H1 (cell line): ENCODE measurements around the gene NCAPD2. TPM values are rescaled to one million over a fixed set of nuclear protein-coding genes. Genes with fewer than 3 reads are reported as not detected.

Source experiments
- CTCF ChIA-PET: fragments of 300-600 bp; sonication (Branson Sonifier 250); formaldehyde crosslinking; loops from one replicate; lab custom pipeline; 2021; ENCODE audit not compliant: partially characterized antibody; lab: Charles Lee
- POLR2A ChIA-PET: fragments of 300-600 bp; sonication (Branson Sonifier 250); formaldehyde crosslinking; loops from one replicate; lab custom pipeline; 2021; ENCODE audit warnings: inconsistent platforms; ENCODE audit not compliant: partially characterized antibody; lab: Charles Lee
- DNase-seq, 2 experiments: peaks; one replicate each; pipeline versions ENCODE4 v3.0.0 to v3.0.0-alpha.2; 2010 to 2022; ENCODE audit warnings: low spot score in 2 of 2, low read depth in 1 of 2, mixed read lengths in 1 of 2
- FAIRE-seq: peaks from 2 replicates; lab custom pipeline; 2011; peaks lifted over from hg19 to GRCh38; lab: Jason Lieb, UNC
- H2AFZ ChIP-seq: 2 replicates; pipeline ENCODE4 v1.8.1; 2012; ENCODE audit warnings: low read length, inconsistent platforms
- H2AK5ac ChIP-seq: 2 replicates; pipeline ENCODE4 v1.6.1; 2013; ENCODE audit warnings: low read depth, low read length
- H2BK120ac ChIP-seq: replicated peaks from 2 replicates; pipeline ENCODE3; 2013; ENCODE audit warnings: low read depth, low read length, inconsistent platforms
- H2BK12ac ChIP-seq: 2 replicates; pipeline ENCODE4 v1.6.1; 2013; ENCODE audit warnings: low read depth, low read length
- H2BK15ac ChIP-seq: 2 replicates; pipeline ENCODE4 v1.6.1; 2013; ENCODE audit warnings: low read length
- H2BK20ac ChIP-seq: 2 replicates; pipeline ENCODE4 v1.6.1; 2013; ENCODE audit warnings: low read length
- H2BK5ac ChIP-seq: 2 replicates; pipeline ENCODE4 v1.6.1; 2013; ENCODE audit warnings: low read depth, low read length
- H3K14ac ChIP-seq: 2 replicates; pipeline ENCODE4 v1.6.1; 2013; ENCODE audit warnings: inconsistent platforms; ENCODE audit not compliant: insufficient read length
- H3K18ac ChIP-seq: 2 replicates; pipeline ENCODE4 v1.6.1; 2013; ENCODE audit warnings: low read length; ENCODE audit errors: extremely low read depth
- H3K23ac ChIP-seq: 2 replicates; pipeline ENCODE4 v1.6.1; 2013; ENCODE audit warnings: inconsistent platforms; ENCODE audit not compliant: insufficient read length
- H3K23me2 ChIP-seq: 2 replicates; pipeline ENCODE4 v1.6.1; 2013; ENCODE audit warnings: low read depth, low read length
- H3K27ac ChIP-seq: 2 replicates; pipeline ENCODE4 v1.6.1; 2011; ENCODE audit warnings: low read depth, low read length, inconsistent platforms
- H3K27me3 ChIP-seq, 4 experiments: replicated peaks in 1 of 4; 1 replicate in 1 of 4; 2 replicates in 3 of 4; pipeline versions ENCODE4 v1.6.1 to v1.8.1; 2011 to 2013; ENCODE audit warnings: low read length in 3 of 4, mild to moderate bottlenecking in 3 of 4, inconsistent platforms in 2 of 4, mixed read lengths in 2 of 4, moderate library complexity in 1 of 4; ENCODE audit not compliant: control insufficient read depth in 3 of 4, insufficient read depth in 3 of 4; ENCODE audit errors: extremely low read depth in 1 of 4
- H3K36me3 ChIP-seq, 4 experiments: 2 replicates each; pipeline versions ENCODE4 v1.6.1 to v1.8.1; 2011 to 2013; ENCODE audit warnings: mild to moderate bottlenecking in 4 of 4, low read length in 3 of 4, moderate library complexity in 2 of 4, control low read depth in 1 of 4, inconsistent platforms in 1 of 4; ENCODE audit not compliant: insufficient read depth in 4 of 4, control insufficient read depth in 2 of 4
- H3K4ac ChIP-seq: replicated peaks from 2 replicates; pipeline ENCODE3; 2013; ENCODE audit warnings: low read length, low read depth, mixed read lengths, inconsistent platforms; ENCODE audit not compliant: insufficient read length
- H3K4me1 ChIP-seq, 4 experiments: replicated peaks in 1 of 4; 1 replicate in 1 of 4; 2 replicates in 3 of 4; pipeline versions ENCODE4 v1.6.1 to v1.8.1; 2011 to 2013; ENCODE audit warnings: low read length in 3 of 4, inconsistent platforms in 2 of 4, mixed read lengths in 1 of 4; ENCODE audit not compliant: insufficient read depth in 4 of 4, control insufficient read depth in 3 of 4
- H3K4me2 ChIP-seq, 2 experiments: 2 replicates each; pipeline versions ENCODE4 v1.6.1 to v1.8.1; 2011 to 2013; ENCODE audit warnings: low read depth in 2 of 2, low read length in 2 of 2, control low read depth in 1 of 2, inconsistent platforms in 1 of 2, mild to moderate bottlenecking in 1 of 2; ENCODE audit not compliant: insufficient read depth in 1 of 2
- H3K4me3 ChIP-seq, 4 experiments: fragments of 200-600, 300-600 bp in 1 of 4; sonication (generic), shearing (Covaris generic), sonication (Bioruptor Twin) in 1 of 4; 2 replicates each; pipeline versions ENCODE4 v1.5.1 to v1.8.1; 2011 to 2016; ENCODE audit warnings: low read length in 4 of 4, low read depth in 3 of 4, control low read depth in 2 of 4, inconsistent platforms in 2 of 4, mild to moderate bottlenecking in 2 of 4, mixed read lengths in 1 of 4, moderate library complexity in 1 of 4; ENCODE audit not compliant: insufficient read depth in 2 of 4; ENCODE audit errors: extremely low read depth in 1 of 4
- H3K56ac ChIP-seq: replicated peaks from 2 replicates; pipeline ENCODE3; 2013; ENCODE audit warnings: low read depth, mild to moderate bottlenecking, mixed read lengths, low read length, inconsistent platforms; ENCODE audit not compliant: insufficient read length
- H3K79me1 ChIP-seq: 2 replicates; pipeline ENCODE4 v1.6.1; 2013; ENCODE audit warnings: low read depth, low read length, control low read depth
- H3K79me2 ChIP-seq, 2 experiments: 2 replicates each; pipeline versions ENCODE4 v1.6.1 to v1.8.1; 2012 to 2013; ENCODE audit warnings: low read length in 2 of 2, mild to moderate bottlenecking in 2 of 2, inconsistent platforms in 1 of 2; ENCODE audit not compliant: insufficient read depth in 2 of 2, control insufficient read depth in 1 of 2
- H3K9ac ChIP-seq, 4 experiments: replicated peaks in 1 of 4; 1 replicate in 1 of 4; 2 replicates in 3 of 4; pipeline versions ENCODE4 v1.6.1 to v1.8.1; 2011 to 2013; ENCODE audit warnings: low read depth in 3 of 4, low read length in 3 of 4, control low read depth in 2 of 4, mild to moderate bottlenecking in 2 of 4, moderate library complexity in 2 of 4, inconsistent platforms in 1 of 4; ENCODE audit errors: extremely low read depth in 1 of 4
- H3K9me3 ChIP-seq, 2 experiments: 2 replicates each; pipeline versions ENCODE4 v1.6.1 to v1.8.1; 2012 to 2013; ENCODE audit warnings: mild to moderate bottlenecking in 2 of 2, moderate library complexity in 2 of 2, control low read depth in 1 of 2, inconsistent platforms in 1 of 2, low read depth in 1 of 2, low read length in 1 of 2, mixed read lengths in 1 of 2; ENCODE audit not compliant: insufficient read depth in 2 of 2
- H4K20me1 ChIP-seq, 2 experiments: replicated peaks in 1 of 2; 2 replicates each; pipeline versions ENCODE3 to v1.8.1; 2011 to 2013; ENCODE audit warnings: inconsistent platforms in 2 of 2, low read length in 2 of 2, mild to moderate bottlenecking in 1 of 2; ENCODE audit not compliant: insufficient read depth in 2 of 2, control insufficient read depth in 1 of 2
- H4K5ac ChIP-seq: 2 replicates; pipeline ENCODE4 v1.6.1; 2013; ENCODE audit warnings: low read length, low read depth, mixed read lengths, inconsistent platforms; ENCODE audit not compliant: insufficient read length
- H4K8ac ChIP-seq: 2 replicates; pipeline ENCODE4 v1.8.0; 2013; ENCODE audit warnings: mild to moderate bottlenecking, moderate library complexity, low read length, inconsistent platforms; ENCODE audit not compliant: insufficient read depth; ENCODE audit errors: extremely low read depth
- H4K91ac ChIP-seq: replicated peaks from 2 replicates; pipeline ENCODE3; 2013; ENCODE audit warnings: low read length, mixed read lengths, inconsistent platforms; ENCODE audit not compliant: insufficient read length
- ASH2L ChIP-seq: fragments of 200-600, 300-600 bp; sonication (generic); IDR thresholded peaks from one replicate; pipeline ENCODE4 v1.7.1; 2017; ENCODE audit warnings: low read length
- EP300 ChIP-seq, 2 experiments: IDR thresholded peaks; 1 replicate in 1 of 2; 2 replicates in 1 of 2; pipeline ENCODE4 v1.6.1; 2011 to 2012; ENCODE audit warnings: low read depth in 2 of 2, low read length in 2 of 2, mild to moderate bottlenecking in 2 of 2, borderline replicate concordance in 1 of 2, inconsistent platforms in 1 of 2, moderate library complexity in 1 of 2
- KDM1A ChIP-seq: fragments of 200-600, 300-600 bp; sonication (generic); IDR thresholded peaks from 2 replicates; pipeline ENCODE4 v1.7.1; 2016; ENCODE audit warnings: mild to moderate bottlenecking, low read length, borderline replicate concordance
- KDM5A ChIP-seq: fragments of 200-600 bp; IDR thresholded peaks from 2 replicates; pipeline ENCODE4 v1.7.1; 2012; ENCODE audit warnings: mild to moderate bottlenecking, low read length, inconsistent platforms, mixed read lengths
- SIX5 ChIP-seq: IDR thresholded peaks from 2 replicates; pipeline ENCODE4 v1.6.1; 2011; ENCODE audit warnings: mild to moderate bottlenecking, low read depth, low read length
- SP2 ChIP-seq: IDR thresholded peaks from 2 replicates; pipeline ENCODE4 v1.6.1; 2012; ENCODE audit warnings: mild to moderate bottlenecking, low read length, inconsistent platforms
- SRF ChIP-seq: IDR thresholded peaks from 2 replicates; pipeline ENCODE4 v1.6.1; 2011; ENCODE audit warnings: mild to moderate bottlenecking, low read depth, low read length, moderate library complexity
- TBP ChIP-seq: IDR thresholded peaks from 2 replicates; pipeline ENCODE4 v1.6.1; 2011; ENCODE audit warnings: low read depth, low read length, improper control_type of control experiment
- TEAD4 ChIP-seq: IDR thresholded peaks from 2 replicates; pipeline ENCODE4 v1.6.1; 2012; ENCODE audit warnings: low read depth, low read length, inconsistent platforms, mixed read lengths
- WGBS, 2 experiments: shearing (Covaris generic) in 1 of 2; methylation state at CpG; one replicate each; pipeline versions ENCODE4 v1.1.6 to v1.1.7; 2013 to 2015; ENCODE audit warnings: low lambda C conversion rate in 2 of 2, mixed read lengths in 2 of 2, inconsistent platforms in 1 of 2, low coverage in 1 of 2, missing lambda C conversion rate in 1 of 2; ENCODE audit not compliant: insufficient replicate concordance in 2 of 2, insufficient coverage in 1 of 2, insufficient read length in 1 of 2; ENCODE audit errors: extremely low coverage in 1 of 2, missing lambda C conversion rate in 1 of 2; 5-methylcytosine and 5-hydroxymethylcytosine counted together
- polyA plus RNA-seq, 7 experiments: library from polyadenylated mRNA; depleted of rRNA in 3 of 7; stranded (reverse) in 5 of 7; unstranded in 2 of 7; fragments of >200 nt in 5 of 7; fragments of 200-250 nt in 2 of 7; gene quantifications; 1 replicate in 5 of 7; 2 replicates in 1 of 7; 4 replicates in 1 of 7; pipeline versions ENCODE4 v1.2.1 to v1.2.3, GENCODE V29; 2011 to 2013; ENCODE audit warnings: missing spikeins in 2 of 7, mixed read lengths in 2 of 7
- total RNA-seq: library from RNA; stranded (reverse); fragmentation: NEBNext Ultra II Directional; extraction: Animal tissue kit (Norgen Biotek cat#: 25700); gene quantifications from 2 replicates; pipeline ENCODE4 v1.2.1, GENCODE V29; 2021
- TF ChIP-seq, protein P1 (sequence below): IDR thresholded peaks from 2 replicates; pipeline ENCODE4 v1.6.1; 2012; ENCODE audit warnings: inconsistent platforms

The NCAPD2 gene
- total and polyA plus RNA-seq, 2 of the 8 experiments (the other 6 are each of a cell fraction or from before 2014, with no cell fraction given) = 55.8 to 132 TPM

DNA sequence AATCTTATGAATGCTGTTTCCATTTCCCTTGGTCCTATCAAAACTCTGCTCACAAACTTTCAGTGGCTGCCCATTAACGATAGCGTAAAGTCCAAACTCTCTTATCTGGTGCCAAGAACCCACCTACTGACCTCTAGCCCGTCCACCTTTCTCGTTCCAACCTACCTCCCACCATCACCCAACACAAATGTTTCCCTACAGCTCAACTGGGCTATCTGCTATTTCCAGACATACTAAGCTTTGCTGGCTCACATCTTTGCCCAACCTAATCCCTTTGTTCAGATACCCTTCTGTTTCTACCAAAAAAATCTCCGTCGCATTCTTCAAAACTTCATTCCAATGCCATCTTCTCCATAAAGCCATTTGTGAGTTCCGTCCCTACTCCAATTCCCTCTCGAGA is 81.7 kb downstream of the NCAPD2 start:
- H3K23me2 ChIP-seq = peaks cover 2% of the 10 kb centered on the region; the same call in 1 of the 2 replicates
- WGBS, 2 experiments = 93 to 100% methylated on average over 3 to 8 of the region's 8 CpGs
- H3K79me1 ChIP-seq = no peaks in the 10 kb centered on the region; the same call in 1 of the 2 replicates
- H2BK120ac ChIP-seq = no peak overlapping the region
- H3K9me3 ChIP-seq = no peaks in the 10 kb centered on the region
- no peak overlapping the region for H4K91ac ChIP-seq
- peaks cover 0 to 7% of the 10 kb centered on the region in 2 experiments for H4K20me1 ChIP-seq
- no peak overlapping the region for H2BK12ac ChIP-seq
- H3K14ac ChIP-seq = no peak overlapping the region
- H3K23ac ChIP-seq = no peak overlapping the region
- no peak overlapping the region for H3K27ac ChIP-seq
- ChIA-PET POLR2A (interaction anchor here (0.7 to 18.0 kb wide), 9 partner anchors 12 to 256 kb away, joined by 3 to 225 read pairs (median 4); partner anchors contain the start of gene GAPDH), CTCF (interaction anchor here (0.9 to 1.9 kb wide), 3 partner anchors 10 to 18 kb away, joined by 3 to 7 read pairs (median 5); no protein-coding TSS in a partner anchor)
- H4K8ac ChIP-seq = no peak overlapping the region
- H3K4me2 ChIP-seq = no peak overlapping the region
- TF ChIP-seq, protein P1, sequence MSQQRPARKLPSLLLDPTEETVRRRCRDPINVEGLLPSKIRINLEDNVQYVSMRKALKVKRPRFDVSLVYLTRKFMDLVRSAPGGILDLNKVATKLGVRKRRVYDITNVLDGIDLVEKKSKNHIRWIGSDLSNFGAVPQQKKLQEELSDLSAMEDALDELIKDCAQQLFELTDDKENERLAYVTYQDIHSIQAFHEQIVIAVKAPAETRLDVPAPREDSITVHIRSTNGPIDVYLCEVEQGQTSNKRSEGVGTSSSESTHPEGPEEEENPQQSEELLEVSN = no peak
- no peak for TF ChIP-seq KDM1A
- no peak for TF ChIP-seq KDM5A
- TF ChIP-seq SP2 = no peak
- TF ChIP-seq SRF = no peak
- no peak for TF ChIP-seq ASH2L
- TF ChIP-seq SIX5 = no peak
- no peak for TF ChIP-seq TBP
- no peak for TF ChIP-seq TEAD4
- TF ChIP-seq EP300 (IDR thresholded peaks at IDR 0.05; ENCODE audit: borderline replicate concordance in 1 of 2, low read depth in 2 of 2, low read length in 2 of 2) = no peak
- no peak overlapping the region for H4K5ac ChIP-seq
- no peak overlapping the region for H2AK5ac ChIP-seq
- DNase-seq (no peak), FAIRE-seq (no peak)
- H2BK5ac ChIP-seq = no peak overlapping the region
- H3K18ac ChIP-seq = no peak overlapping the region
- peaks cover 38 to 88% (median 66%) of the 10 kb centered on the region in 4 experiments for H3K36me3 ChIP-seq
- no peak overlapping the region for H3K4ac ChIP-seq
- no peak overlapping the region for H2BK15ac ChIP-seq
- H3K4me1 ChIP-seq = no peaks in the 10 kb centered on the region
- H3K27me3 ChIP-seq = no peaks in the 10 kb centered on the region
- H3K4me3 ChIP-seq = no peak overlapping the region
- H3K79me2 ChIP-seq = no peaks in the 10 kb centered on the region
- H3K9ac ChIP-seq = no peak overlapping the region
- no peak overlapping the region for H3K56ac ChIP-seq
- no peak overlapping the region for H2AFZ ChIP-seq
- no peak overlapping the region for H2BK20ac ChIP-seq
